Skeletal muscle tissue (tissue), 4 donors: ENCODE data around the gene EPX. TPM values are rescaled to one million over a fixed set of nuclear protein-coding genes. Genes with fewer than 3 reads are reported as not detected.

ENCODE experiments used
- H3K27ac ChIP-seq: one replicate; pipeline ENCODE4 v1.7.0; 2013; ENCODE audit warnings: mild to moderate bottlenecking, low read depth, low read length, inconsistent platforms
- H3K27me3 ChIP-seq, 3 donors: one replicate each; pipeline ENCODE4 v1.7.0; 2013; ENCODE audit warnings: low read length in 3 of 3; ENCODE audit not compliant: control insufficient read depth in 3 of 3, insufficient read depth in 3 of 3
- H3K36me3 ChIP-seq, 3 donors: one replicate each; pipeline ENCODE4 v1.7.0; 2013; ENCODE audit warnings: low read length in 3 of 3; ENCODE audit not compliant: control insufficient read depth in 3 of 3, insufficient read depth in 3 of 3
- H3K4me1 ChIP-seq, 3 donors: one replicate each; pipeline ENCODE4 v1.7.0; 2013; ENCODE audit warnings: low read length in 3 of 3, mild to moderate bottlenecking in 3 of 3; ENCODE audit not compliant: control insufficient read depth in 3 of 3, insufficient read depth in 3 of 3
- H3K4me3 ChIP-seq, 3 donors: one replicate each; pipeline ENCODE4 v1.7.0; 2013; ENCODE audit warnings: low read length in 3 of 3
- H3K9ac ChIP-seq, 3 donors: one replicate each; pipeline ENCODE4 v1.7.0; 2013; ENCODE audit warnings: low read length in 3 of 3, mild to moderate bottlenecking in 3 of 3, moderate library complexity in 2 of 3, low read depth in 1 of 3
- H3K9me3 ChIP-seq, 3 donors: one replicate each; pipeline ENCODE4 v1.7.0; 2013; ENCODE audit warnings: low read length in 3 of 3; ENCODE audit not compliant: control insufficient read depth in 3 of 3
- total RNA-seq: library from RNA; depleted of rRNA; stranded (reverse); fragments of >200 nt; gene quantifications from one replicate; pipeline ENCODE4 v1.2.3, GENCODE V29; 2014
- donor health status: Osteomylitis.

The EPX gene
- total RNA-seq, 1 donor from 2014 or later, result 0.52 TPM

GRCh38 chr17:58219789-58220183 is 27.3 kb downstream of the EPX start:
- Histone ChIP-seq H3K4me1 (peaks cover 11 to 16% (median 12%) of the 10 kb centered on the region in 3 donors), H3K9me3 (no peaks in the 10 kb centered on the region), H3K9ac (peak overlapping the region in 2 of 3 donors; percentile 68 to 96), H3K36me3 (peaks cover 4 to 15% (median 14%) of the 10 kb centered on the region in 3 donors), H3K27me3 (no peaks in the 10 kb centered on the region), H3K4me3 (peak overlapping the region; percentile 80 to 97 (median 94)), H3K27ac (peak overlapping the region; percentile 67)

GRCh38 chr17:58224315-58224714 is 31.8 kb downstream of the EPX start:
- Histone ChIP-seq H3K36me3 (no peaks in the 10 kb centered on the region), H3K4me3 (no peak overlapping the region), H3K4me1 (peaks cover 6 to 7% (median 6%) of the 10 kb centered on the region in 3 donors), H3K9me3 (no peaks in the 10 kb centered on the region), H3K27me3 (peaks cover 2 to 5% (median 4%) of the 10 kb centered on the region in 3 donors), H3K27ac (no peak overlapping the region), H3K9ac (no peak overlapping the region)

GRCh38 chr17:58227733-58228132 is 35.2 kb downstream of the EPX start:
- Histone ChIP-seq H3K27me3 (peaks cover 5 to 14% (median 10%) of the 10 kb centered on the region in 3 donors), H3K9me3 (no peaks in the 10 kb centered on the region), H3K36me3 (no peaks in the 10 kb centered on the region), H3K9ac (no peak overlapping the region), H3K27ac (no peak overlapping the region), H3K4me1 (peaks cover 0 to 5% (median 0%) of the 10 kb centered on the region in 3 donors), H3K4me3 (no peak overlapping the region)

GRCh38 chr17:58228679-58229078 is 36.2 kb downstream of the EPX start:
- H3K4me3 ChIP-seq, result no peak overlapping the region
- peaks cover 5 to 18% (median 13%) of the 10 kb centered on the region in 3 donors for H3K27me3 ChIP-seq
- H3K36me3 ChIP-seq, result no peaks in the 10 kb centered on the region
- peaks cover 0 to 5% (median 0%) of the 10 kb centered on the region in 3 donors for H3K4me1 ChIP-seq
- H3K9ac ChIP-seq, result no peak overlapping the region
- H3K9me3 ChIP-seq, result no peaks in the 10 kb centered on the region
- H3K27ac ChIP-seq, result no peak overlapping the region

GRCh38 chr17:58229384-58229783 is 36.9 kb downstream of the EPX start:
- no peak overlapping the region for H3K4me3 ChIP-seq
- peaks cover 0 to 5% (median 0%) of the 10 kb centered on the region in 3 donors for H3K4me1 ChIP-seq
- no peak overlapping the region for H3K27ac ChIP-seq
- no peak overlapping the region for H3K9ac ChIP-seq
- H3K36me3 ChIP-seq, result no peaks in the 10 kb centered on the region
- no peaks in the 10 kb centered on the region for H3K9me3 ChIP-seq
- peaks cover 5 to 18% (median 13%) of the 10 kb centered on the region in 3 donors for H3K27me3 ChIP-seq

GRCh38 chr17:58229881-58230280 is 37.4 kb downstream of the EPX start:
- Histone ChIP-seq H3K27me3 (peaks cover 5 to 18% (median 13%) of the 10 kb centered on the region in 3 donors), H3K9me3 (no peaks in the 10 kb centered on the region), H3K4me3 (no peak overlapping the region), H3K36me3 (no peaks in the 10 kb centered on the region), H3K27ac (no peak overlapping the region), H3K4me1 (peaks cover 0 to 5% (median 0%) of the 10 kb centered on the region in 3 donors), H3K9ac (no peak overlapping the region)

GRCh38 chr17:58231641-58232040 is 39.1 kb downstream of the EPX start:
- Histone ChIP-seq H3K4me1 (peaks cover 0 to 5% (median 0%) of the 10 kb centered on the region in 3 donors), H3K4me3 (no peak overlapping the region), H3K36me3 (no peaks in the 10 kb centered on the region), H3K9ac (no peak overlapping the region), H3K9me3 (no peaks in the 10 kb centered on the region), H3K27ac (no peak overlapping the region), H3K27me3 (peaks cover 13 to 18% (median 17%) of the 10 kb centered on the region in 3 donors)

- H3K27ac ChIP-seq, result no peak overlapping the region
- no peak overlapping the region for H3K9ac ChIP-seq
- no peaks in the 10 kb centered on the region for H3K9me3 ChIP-seq
Measured at GRCh38 chr17:58232707-58233156, 40.2 kb downstream of the EPX start.

GRCh38 chr17:58233543-58233942 is 41.0 kb downstream of the EPX start:
- no peak overlapping the region for H3K4me3 ChIP-seq
- H3K9ac ChIP-seq, result no peak overlapping the region
- no peaks in the 10 kb centered on the region for H3K36me3 ChIP-seq
- peaks cover 14 to 22% (median 17%) of the 10 kb centered on the region in 3 donors for H3K27me3 ChIP-seq
- no peak overlapping the region for H3K27ac ChIP-seq
- peaks cover 0 to 5% (median 0%) of the 10 kb centered on the region in 3 donors for H3K4me1 ChIP-seq
- no peaks in the 10 kb centered on the region for H3K9me3 ChIP-seq

More at GRCh38 chr17:58232707-58233156, 40.2 kb downstream of the EPX start:
- Histone ChIP-seq H3K4me1 (peaks cover 0 to 5% (median 0%) of the 10 kb centered on the region in 3 donors), H3K27me3 (peaks cover 14 to 17% (median 15%) of the 10 kb centered on the region in 3 donors), H3K4me3 (no peak overlapping the region), H3K36me3 (no peaks in the 10 kb centered on the region)

- Histone ChIP-seq H3K4me3 (no peak overlapping the region), H3K9me3 (no peaks in the 10 kb centered on the region), H3K27ac (no peak overlapping the region), H3K9ac (no peak overlapping the region), H3K36me3 (no peaks in the 10 kb centered on the region), H3K4me1 (peaks cover 0 to 5% (median 0%) of the 10 kb centered on the region in 3 donors), H3K27me3 (peaks cover 14 to 25% (median 25%) of the 10 kb centered on the region in 3 donors)
Measured at GRCh38 chr17:58234512-58234911, 42.0 kb downstream of the EPX start.
